Measurements from ENCODE around the gene GAREM1. TPM values are rescaled to one million over a fixed set of nuclear protein-coding genes. Genes with fewer than 3 reads are reported as not detected.

Gene GAREM1
- total RNA-seq, 1 donor from 2014 or later: 11.0 TPM

GRCh38 chr18:32213693-32214092 lies 257.0 kb downstream of the GAREM1 start:
- H3K27ac Mint-ChIP-seq: no peak overlapping the region
- H3K4me3 Mint-ChIP-seq (ENCODE audit: low read depth): no peak overlapping the region
- H3K36me3 Mint-ChIP-seq (ENCODE audit: insufficient read depth): no peaks in the 10 kb centered on the region
- DNase-seq (ENCODE audit: low spot score, unreplicated experiment): no peak
- peaks cover 5% of the 10 kb centered on the region for H3K4me1 Mint-ChIP-seq (ENCODE audit: low read depth)
- H3K27me3 Mint-ChIP-seq: no peaks in the 10 kb centered on the region
- no peak for TF ChIP-seq CTCF (IDR thresholded peaks at IDR 0.05; ENCODE audit: unreplicated experiment)
- no peaks in the 10 kb centered on the region for H3K9me3 Mint-ChIP-seq (ENCODE audit: low read depth)

All from progenitor cell of endocrine pancreas (in vitro differentiated cells).